ENCODE measurements around the gene STEAP4.

The STEAP4 gene

GRCh38 chr7:88306590-88307048, at the start of gene STEAP4:
Gene STEAP4, minus strand, starts transcription at chr7:88306894. Its CDS starts 22,625 bp downstream, at chr7:88284269.
- DNase-seq: no peak

GRCh38 chr7:88355011-88355410, 48.3 kb upstream of the STEAP4 start:
- peak; percentile 36 for DNase-seq

GRCh38 chr7:88350118-88350517, 43.4 kb upstream of the STEAP4 start:
- no peak for DNase-seq

- no peak for DNase-seq
These were observed 40.8 kb upstream of the STEAP4 start for GRCh38 chr7:88347517-88347916.

- no peak for DNase-seq
These were observed 40.4 kb upstream of the STEAP4 start for GRCh38 chr7:88347090-88347489.

- DNase-seq: no peak
These were observed 39.7 kb upstream of the STEAP4 start for GRCh38 chr7:88346357-88346756.

- peak; percentile 69 for DNase-seq
These were observed 38.5 kb upstream of the STEAP4 start for GRCh38 chr7:88344956-88345832.

GRCh38 chr7:88344271-88344670, 37.6 kb upstream of the STEAP4 start:
- DNase-seq: no peak

GRCh38 chr7:88339195-88339922, 32.7 kb upstream of the STEAP4 start:
- no peak for DNase-seq

GRCh38 chr7:88338503-88338902, 31.8 kb upstream of the STEAP4 start:
- DNase-seq: no peak

- no peak for DNase-seq
These were observed 30.9 kb upstream of the STEAP4 start for GRCh38 chr7:88337572-88337971.

GRCh38 chr7:88331322-88331721, 24.6 kb upstream of the STEAP4 start:
- DNase-seq: no peak

- DNase-seq: no peak
These were observed 23.1 kb upstream of the STEAP4 start for GRCh38 chr7:88329532-88330463.

- peak; percentile 23 for DNase-seq
These were observed 22.1 kb upstream of the STEAP4 start for GRCh38 chr7:88328787-88329186.

GRCh38 chr7:88324699-88325098, 18.0 kb upstream of the STEAP4 start:
- no peak for DNase-seq

GRCh38 chr7:88322151-88322550, 15.5 kb upstream of the STEAP4 start:
- DNase-seq: no peak

GRCh38 chr7:88321694-88322093, 15.0 kb upstream of the STEAP4 start:
- DNase-seq: no peak

GRCh38 chr7:88318196-88318595, 11.5 kb upstream of the STEAP4 start:
- no peak for DNase-seq

- DNase-seq: no peak
These were observed 10.7 kb upstream of the STEAP4 start for GRCh38 chr7:88317422-88317821.

GRCh38 chr7:88316456-88316855, 9.8 kb upstream of the STEAP4 start:
- DNase-seq: no peak

- no peak for DNase-seq
These were observed 8.8 kb upstream of the STEAP4 start for GRCh38 chr7:88315522-88315921.

GRCh38 chr7:88314061-88314491, 7.4 kb upstream of the STEAP4 start:
- DNase-seq: peak; percentile 60

Measured in OCI-M1 (cell line).